Astrocyte of the cerebellum (primary cell): ENCODE measurements around the gene PIK3CD.

Experiments used
- DNase-seq: peaks from one replicate; pipeline ENCODE4 v3.0.0-alpha.2; 2011; ENCODE audit warnings: low read depth
- H3K4me3 ChIP-seq: 2 replicates; pipeline ENCODE4 v1.5.1; 2011; ENCODE audit warnings: mild to moderate bottlenecking, low read depth, low read length, moderate library complexity
- in situ Hi-C: cut with HindIII; loops from 2 replicates; pipeline ENCODE4 v1.10.0; 2017; ENCODE audit warnings: low sequenced_read_pairs
- TF ChIP-seq, protein P1 (sequence below): IDR thresholded peaks from 2 replicates; pipeline ENCODE4 v1.5.1; 2012; ENCODE audit warnings: low read length, low read depth, moderate library complexity, mild to moderate bottlenecking; ENCODE audit errors: missing control alignments

Gene PIK3CD

DNA sequence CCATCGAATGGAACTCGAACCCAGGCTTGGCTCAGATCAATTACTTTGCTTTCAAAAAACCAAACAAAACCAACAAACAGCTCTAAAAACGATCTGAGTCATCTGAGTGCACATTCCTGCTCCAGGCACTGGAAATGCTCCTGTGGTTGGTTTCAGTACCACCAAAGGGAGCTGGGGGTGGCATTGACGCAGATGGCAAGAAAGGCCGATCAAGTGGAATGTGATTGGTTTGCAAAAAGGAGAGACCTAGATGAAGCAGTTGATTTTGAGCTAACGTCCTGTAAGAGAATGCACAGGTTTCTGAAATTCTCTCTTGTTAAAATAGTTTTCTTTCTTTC lies 39.5 kb downstream of the PIK3CD start:
- DNase-seq, result no peak
- TF ChIP-seq, protein P1, sequence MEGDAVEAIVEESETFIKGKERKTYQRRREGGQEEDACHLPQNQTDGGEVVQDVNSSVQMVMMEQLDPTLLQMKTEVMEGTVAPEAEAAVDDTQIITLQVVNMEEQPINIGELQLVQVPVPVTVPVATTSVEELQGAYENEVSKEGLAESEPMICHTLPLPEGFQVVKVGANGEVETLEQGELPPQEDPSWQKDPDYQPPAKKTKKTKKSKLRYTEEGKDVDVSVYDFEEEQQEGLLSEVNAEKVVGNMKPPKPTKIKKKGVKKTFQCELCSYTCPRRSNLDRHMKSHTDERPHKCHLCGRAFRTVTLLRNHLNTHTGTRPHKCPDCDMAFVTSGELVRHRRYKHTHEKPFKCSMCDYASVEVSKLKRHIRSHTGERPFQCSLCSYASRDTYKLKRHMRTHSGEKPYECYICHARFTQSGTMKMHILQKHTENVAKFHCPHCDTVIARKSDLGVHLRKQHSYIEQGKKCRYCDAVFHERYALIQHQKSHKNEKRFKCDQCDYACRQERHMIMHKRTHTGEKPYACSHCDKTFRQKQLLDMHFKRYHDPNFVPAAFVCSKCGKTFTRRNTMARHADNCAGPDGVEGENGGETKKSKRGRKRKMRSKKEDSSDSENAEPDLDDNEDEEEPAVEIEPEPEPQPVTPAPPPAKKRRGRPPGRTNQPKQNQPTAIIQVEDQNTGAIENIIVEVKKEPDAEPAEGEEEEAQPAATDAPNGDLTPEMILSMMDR, result no peak
- in situ Hi-C loops, result no loop called here
- peak overlapping the region; percentile 64 for H3K4me3 ChIP-seq

DNA sequence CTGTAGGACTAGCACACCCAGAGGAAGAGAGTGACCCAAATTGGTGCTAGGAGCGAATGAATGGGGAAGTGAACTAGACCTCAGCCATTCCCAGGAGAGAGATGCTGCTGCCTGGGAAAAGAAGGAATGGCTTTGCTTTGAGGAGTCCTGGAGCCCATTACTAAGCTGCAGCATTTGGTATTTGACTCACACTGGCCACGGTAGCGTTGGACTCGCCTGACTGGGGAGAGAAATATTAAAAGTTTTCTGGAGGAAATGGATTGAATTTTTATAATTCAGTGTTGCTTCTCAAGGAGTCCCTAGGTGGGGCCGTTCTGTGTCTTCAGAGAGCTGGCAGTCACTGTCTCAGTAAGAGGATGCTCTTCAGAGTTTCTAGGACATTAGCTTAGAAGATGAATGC lies 40.2 kb downstream of the PIK3CD start:
- DNase-seq, result no peak
- no peak overlapping the region for H3K4me3 ChIP-seq
- TF ChIP-seq, protein P1, result no peak
- in situ Hi-C loops, result no loop called here

DNA sequence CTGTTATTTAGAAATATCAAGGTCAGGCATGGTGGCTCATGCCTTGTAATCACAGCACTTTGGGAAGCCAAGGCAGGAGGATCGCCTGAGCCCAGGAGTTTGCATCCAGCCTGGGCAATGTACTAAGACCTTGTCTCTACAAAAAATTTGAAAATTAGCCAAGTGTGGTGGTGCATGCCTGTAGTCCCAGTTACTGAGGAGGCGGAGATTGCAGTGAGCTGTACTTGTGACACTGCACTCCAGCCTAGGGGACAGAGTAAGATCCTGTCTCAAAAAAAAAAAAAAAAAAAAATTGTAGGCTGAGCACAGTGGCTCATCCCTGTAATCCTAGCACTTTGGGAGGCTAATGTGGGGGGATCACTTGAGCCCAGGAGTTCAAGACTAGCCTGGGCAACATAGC lies 45.3 kb downstream of the PIK3CD start:
- TF ChIP-seq, protein P1, result no peak
- DNase-seq, result no peak
- in situ Hi-C loops, result no loop called here

DNA sequence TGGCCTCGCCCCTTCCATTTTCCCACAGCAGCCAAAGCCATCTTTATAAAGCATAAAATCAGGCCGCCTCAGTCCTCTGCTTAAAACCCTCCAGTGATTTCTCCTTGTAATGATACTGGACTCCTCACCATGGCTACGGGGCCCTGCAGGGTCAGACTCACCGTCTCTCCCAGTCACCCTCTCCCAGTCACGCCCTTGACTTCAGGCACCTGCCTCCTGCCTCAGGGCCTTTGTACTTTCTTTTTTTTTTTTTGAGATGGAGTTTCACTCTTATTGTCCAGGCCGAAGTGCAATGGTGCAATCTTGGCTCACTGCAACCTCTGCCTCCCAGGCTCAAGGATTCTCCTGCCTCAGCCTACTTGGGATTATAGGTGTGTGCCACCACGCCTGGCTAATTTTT lies 47.8 kb downstream of the PIK3CD start:
- H3K4me3 ChIP-seq, result no peak overlapping the region
- TF ChIP-seq, protein P1, result no peak
- in situ Hi-C loops, result no loop called here
- DNase-seq, result no peak

More for the DNA sequence above, 45.3 kb downstream of the PIK3CD start:
- H3K4me3 ChIP-seq, result no peak overlapping the region

DNA sequence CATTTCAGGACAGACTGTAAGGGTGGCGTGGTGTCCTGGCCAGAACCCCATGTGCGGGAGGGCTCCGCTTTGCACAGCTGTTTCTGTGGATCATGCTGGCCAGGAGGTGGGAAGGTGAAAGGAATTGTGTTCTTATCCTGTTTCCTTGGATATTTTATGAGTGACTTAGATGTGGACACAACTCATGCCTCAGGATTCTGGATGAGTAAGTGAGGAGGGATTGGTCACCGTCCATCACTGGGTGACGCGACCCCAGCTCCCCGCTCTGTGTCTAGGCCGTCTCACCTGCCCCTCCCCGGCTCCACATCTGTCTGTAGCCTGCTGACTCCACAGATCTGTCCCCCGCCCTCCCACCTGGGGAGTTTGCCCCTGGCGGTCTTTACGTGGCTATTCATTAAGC lies 48.8 kb downstream of the PIK3CD start:
- TF ChIP-seq, protein P1, result no peak
- in situ Hi-C loops, result no loop called here
- H3K4me3 ChIP-seq, result no peak overlapping the region

DNA sequence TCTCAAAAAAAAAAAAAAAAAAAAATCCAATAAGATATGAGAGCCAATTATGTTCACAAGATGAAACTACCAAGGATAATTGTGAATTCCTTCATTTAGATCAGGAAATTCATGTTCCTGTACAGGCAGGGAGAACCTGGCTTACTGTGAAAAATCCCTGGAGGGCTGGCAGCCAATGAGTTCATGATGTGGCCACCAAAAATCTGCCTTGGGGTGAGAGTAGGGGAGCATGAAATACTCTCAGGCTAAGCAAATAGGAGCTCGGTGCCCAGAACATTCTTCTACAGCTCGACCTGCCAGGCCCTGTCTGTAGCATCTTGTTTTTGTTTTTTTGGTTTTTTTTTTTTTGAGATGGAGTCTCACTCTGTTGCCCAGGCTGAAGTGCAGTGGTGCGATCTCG lies 50.1 kb downstream of the PIK3CD start:
- in situ Hi-C loops, result no loop called here
- H3K4me3 ChIP-seq, result no peak overlapping the region
- no peak for DNase-seq
- TF ChIP-seq, protein P1, result no peak

More for the DNA sequence above, 48.8 kb downstream of the PIK3CD start:
- DNase-seq, result peak; percentile 40

DNA sequence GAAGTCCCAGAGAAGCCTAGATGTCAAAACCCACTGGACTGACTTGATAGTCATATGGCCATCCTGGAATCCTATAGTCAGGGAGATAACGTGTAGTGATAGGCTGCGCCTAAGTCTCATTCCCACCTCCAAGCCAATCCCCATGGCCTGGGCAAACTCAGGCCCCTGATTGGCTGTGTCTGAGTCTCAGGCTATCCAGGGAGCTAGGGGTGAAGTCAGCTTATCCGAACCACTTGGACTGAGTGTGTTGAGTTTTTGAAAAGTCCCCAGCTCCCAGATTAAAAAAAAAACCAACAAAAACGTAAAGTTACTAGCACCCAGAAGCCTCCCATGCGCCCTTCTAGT lies 51.6 kb downstream of the PIK3CD start:
- TF ChIP-seq, protein P1, result no peak
- no peak for DNase-seq
- no peak overlapping the region for H3K4me3 ChIP-seq
- in situ Hi-C loops, result no loop called here
